ENCODE data around the gene SBK2.

SBK2 gene

GRCh38 chr19:55493645-55494171 lies 43.2 kb downstream of the SBK2 start:
- no peak overlapping the region for H3K9ac ChIP-seq (ENCODE audit: low read length)
- no peaks in the 10 kb centered on the region for H3K36me3 ChIP-seq (replicated peaks; ENCODE audit: insufficient read depth, low read length)
- no peaks in the 10 kb centered on the region for H3K79me2 ChIP-seq (ENCODE audit: low read length)
- no peak overlapping the region for H3K27ac ChIP-seq (ENCODE audit: low read length)
- TF ChIP-seq EZH2 (optimal IDR thresholded peaks at IDR 0.05; ENCODE audit: low read depth, low read length) (no peak), EZH2phosphoT487 (IDR thresholded peaks at IDR 0.05; ENCODE audit: low read length) (no peak)
- TF ChIP-seq, protein P1, sequence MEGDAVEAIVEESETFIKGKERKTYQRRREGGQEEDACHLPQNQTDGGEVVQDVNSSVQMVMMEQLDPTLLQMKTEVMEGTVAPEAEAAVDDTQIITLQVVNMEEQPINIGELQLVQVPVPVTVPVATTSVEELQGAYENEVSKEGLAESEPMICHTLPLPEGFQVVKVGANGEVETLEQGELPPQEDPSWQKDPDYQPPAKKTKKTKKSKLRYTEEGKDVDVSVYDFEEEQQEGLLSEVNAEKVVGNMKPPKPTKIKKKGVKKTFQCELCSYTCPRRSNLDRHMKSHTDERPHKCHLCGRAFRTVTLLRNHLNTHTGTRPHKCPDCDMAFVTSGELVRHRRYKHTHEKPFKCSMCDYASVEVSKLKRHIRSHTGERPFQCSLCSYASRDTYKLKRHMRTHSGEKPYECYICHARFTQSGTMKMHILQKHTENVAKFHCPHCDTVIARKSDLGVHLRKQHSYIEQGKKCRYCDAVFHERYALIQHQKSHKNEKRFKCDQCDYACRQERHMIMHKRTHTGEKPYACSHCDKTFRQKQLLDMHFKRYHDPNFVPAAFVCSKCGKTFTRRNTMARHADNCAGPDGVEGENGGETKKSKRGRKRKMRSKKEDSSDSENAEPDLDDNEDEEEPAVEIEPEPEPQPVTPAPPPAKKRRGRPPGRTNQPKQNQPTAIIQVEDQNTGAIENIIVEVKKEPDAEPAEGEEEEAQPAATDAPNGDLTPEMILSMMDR (IDR thresholded peaks at IDR 0.05; ENCODE audit: low read length) = no peak
- no peak overlapping the region for H3K4me3 ChIP-seq (ENCODE audit: low read length)
- DNase-seq = no peak
- H3K4me1 ChIP-seq (ENCODE audit: low read length) = no peaks in the 10 kb centered on the region
- H3F3A ChIP-seq (ENCODE audit: insufficient read depth, low read length) = no peaks in the 10 kb centered on the region
- H2AFZ ChIP-seq (ENCODE audit: low read length) = no peak overlapping the region
- no peaks in the 10 kb centered on the region for H4K20me1 ChIP-seq (ENCODE audit: insufficient read depth, low read length)
- H3K9me3 ChIP-seq (replicated peaks; ENCODE audit: insufficient read depth, low read length) = no peaks in the 10 kb centered on the region
- no peaks in the 10 kb centered on the region for H3K9me2 ChIP-seq (replicated peaks; ENCODE audit: insufficient read depth, low read length)
- H3K4me2 ChIP-seq (ENCODE audit: low read depth, low read length) = no peak overlapping the region
- H3K27me3 ChIP-seq (replicated peaks; ENCODE audit: insufficient read depth, low read length) = peaks cover 96% of the 10 kb centered on the region

DNA sequence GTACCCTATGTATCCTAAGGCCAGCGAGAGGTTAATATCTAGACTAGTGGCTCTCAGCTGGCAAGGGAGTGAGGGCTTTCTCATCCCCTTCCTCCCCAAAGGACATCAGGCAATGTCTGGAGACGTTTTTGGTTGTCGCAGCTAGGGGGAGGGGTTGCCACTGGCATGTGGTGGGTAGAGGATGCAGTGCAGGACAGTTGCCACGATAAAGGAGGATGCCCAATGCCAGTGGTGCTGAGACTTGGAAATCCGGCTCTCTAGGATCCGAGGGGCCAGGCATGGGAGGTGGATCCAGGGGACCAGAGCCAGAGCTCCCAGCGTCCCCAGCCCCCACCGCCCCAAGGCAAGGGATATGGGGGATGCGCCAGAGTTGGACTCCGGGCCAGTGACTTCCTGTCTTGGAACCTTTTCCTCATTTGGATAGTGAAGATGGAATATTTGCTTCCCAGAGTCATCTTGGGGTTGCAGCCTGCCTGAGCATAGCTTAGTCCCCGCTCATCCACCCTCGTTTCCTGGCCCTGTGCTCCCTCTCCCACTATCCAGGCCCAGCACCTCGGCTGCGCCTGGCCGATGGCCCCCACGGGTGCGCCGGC lies 43.8 kb downstream of the SBK2 start:
- Histone ChIP-seq H3K27ac (ENCODE audit: low read length) (no peak overlapping the region), H2AFZ (ENCODE audit: low read length) (no peak overlapping the region), H3F3A (ENCODE audit: insufficient read depth, low read length) (no peaks in the 10 kb centered on the region), H3K79me2 (ENCODE audit: low read length) (no peaks in the 10 kb centered on the region), H3K4me3 (ENCODE audit: low read length) (no peak overlapping the region), H3K4me2 (ENCODE audit: low read depth, low read length) (no peak overlapping the region), H3K4me1 (ENCODE audit: low read length) (no peaks in the 10 kb centered on the region), H3K9me3 (replicated peaks; ENCODE audit: insufficient read depth, low read length) (no peaks in the 10 kb centered on the region), H3K9me2 (replicated peaks; ENCODE audit: insufficient read depth, low read length) (no peaks in the 10 kb centered on the region), H3K36me3 (replicated peaks; ENCODE audit: insufficient read depth, low read length) (no peaks in the 10 kb centered on the region), H3K27me3 (replicated peaks; ENCODE audit: insufficient read depth, low read length) (peaks cover 95% of the 10 kb centered on the region), H3K9ac (ENCODE audit: low read length) (no peak overlapping the region), H4K20me1 (ENCODE audit: insufficient read depth, low read length) (no peaks in the 10 kb centered on the region)
- no peak for TF ChIP-seq EZH2phosphoT487 (IDR thresholded peaks at IDR 0.05; ENCODE audit: low read length)
- TF ChIP-seq EZH2 (optimal IDR thresholded peaks at IDR 0.05; ENCODE audit: low read depth, low read length) = no peak
- TF ChIP-seq, protein P1 (IDR thresholded peaks at IDR 0.05; ENCODE audit: low read length) = no peak
- no peak for DNase-seq

- Histone ChIP-seq H3K4me1 (ENCODE audit: low read length) (no peaks in the 10 kb centered on the region), H3K9me3 (replicated peaks; ENCODE audit: insufficient read depth, low read length) (no peaks in the 10 kb centered on the region), H3K4me2 (ENCODE audit: low read depth, low read length) (no peak overlapping the region), H3K9ac (ENCODE audit: low read length) (no peak overlapping the region), H3K79me2 (ENCODE audit: low read length) (no peaks in the 10 kb centered on the region), H3K4me3 (ENCODE audit: low read length) (no peak overlapping the region), H3K27me3 (replicated peaks; ENCODE audit: insufficient read depth, low read length) (peaks cover 93% of the 10 kb centered on the region), H3K9me2 (replicated peaks; ENCODE audit: insufficient read depth, low read length) (no peaks in the 10 kb centered on the region), H3K36me3 (replicated peaks; ENCODE audit: insufficient read depth, low read length) (no peaks in the 10 kb centered on the region), H4K20me1 (ENCODE audit: insufficient read depth, low read length) (no peaks in the 10 kb centered on the region), H2AFZ (ENCODE audit: low read length) (no peak overlapping the region), H3K27ac (ENCODE audit: low read length) (no peak overlapping the region), H3F3A (ENCODE audit: insufficient read depth, low read length) (no peaks in the 10 kb centered on the region)
- no peak for TF ChIP-seq EZH2phosphoT487 (IDR thresholded peaks at IDR 0.05; ENCODE audit: low read length)
- TF ChIP-seq, protein P1 (IDR thresholded peaks at IDR 0.05; ENCODE audit: low read length) = no peak
- TF ChIP-seq EZH2 (optimal IDR thresholded peaks at IDR 0.05; ENCODE audit: low read depth, low read length) = no peak
- no peak for DNase-seq
Measured at GRCh38 chr19:55492362-55492944, 44.5 kb downstream of the SBK2 start.

Data from MM.1S (cell line).